Activated CD8-positive, alpha-beta T cell treated with anti-CD3 and anti-CD28 coated beads, Interleukin-2, amount 10 ng/mL, durations not matched to agents 7 days and 5 days (primary cell): ENCODE measurements around the gene ZBTB24. TPM values are rescaled to one million over a fixed set of nuclear protein-coding genes. Genes with fewer than 3 reads are reported as not detected.

ENCODE experiments used
- ATAC-seq: fragments of 150-1000 bp; cut with Tn5 transposase; one replicate; pipeline ENCODE4 v1.10.0; 2021; ENCODE audit warnings: moderate library complexity
- CTCF ChIA-PET: fragments of 350-600 bp; sonication (Branson Sonifier 250); formaldehyde crosslinking; loops from one replicate; lab custom pipeline; 2021; ENCODE audit warnings: antibody characterized with exemption; lab: Charles Lee
- POLR2A ChIA-PET: fragments of 350-600 bp; sonication (Branson Sonifier 250); formaldehyde crosslinking; loops from one replicate; lab custom pipeline; 2021; ENCODE audit warnings: antibody characterized with exemption; lab: Charles Lee
- DNase-seq: peaks from one replicate; pipeline ENCODE4 v3.0.0-alpha.2; 2020
- H3K27ac Mint-ChIP-seq: one replicate; pipeline ENCODE4 v1.8.0; 2021; ENCODE audit warnings: mild to moderate bottlenecking, mixed read lengths
- H3K27me3 Mint-ChIP-seq: one replicate; pipeline ENCODE4 v1.8.0; 2021; ENCODE audit warnings: low read depth, mixed read lengths
- H3K36me3 Mint-ChIP-seq: one replicate; pipeline ENCODE4 v1.8.0; 2021; ENCODE audit warnings: low read depth, mixed read lengths
- H3K4me1 Mint-ChIP-seq: one replicate; pipeline ENCODE4 v1.8.0; 2021; ENCODE audit warnings: low read depth, mixed read lengths
- H3K4me3 Mint-ChIP-seq: one replicate; pipeline ENCODE4 v1.8.0; 2021; ENCODE audit warnings: mild to moderate bottlenecking, mixed read lengths
- H3K9me3 Mint-ChIP-seq: one replicate; pipeline ENCODE4 v1.8.0; 2022; ENCODE audit warnings: mixed read lengths; ENCODE audit not compliant: insufficient read depth
- total RNA-seq, 2 experiments: library from RNA; stranded (reverse); gene quantifications; one replicate each; pipeline ENCODE4 v1.2.3, GENCODE V29; 2021

ZBTB24 gene
- total RNA-seq, 2 experiments from 2014 or later, result 16.0 to 16.3 TPM

- no peak for ATAC-seq
- Mint-ChIP-seq H3K4me1 (peaks cover 65% of the 10 kb centered on the region), H3K9me3 (no peaks in the 10 kb centered on the region), H3K27me3 (peaks cover 2% of the 10 kb centered on the region), H3K4me3 (peak overlapping the region; percentile 85), H3K27ac (peak overlapping the region; percentile 75), H3K36me3 (peaks cover 54% of the 10 kb centered on the region)
- CTCF ChIA-PET, result interaction anchor here (1.0 to 2.8 kb wide), 7 partner anchors 12 to 98 kb away, joined by 3 to 9 read pairs (median 3); partner anchors contain the start of genes CD164, PPIL6 and SMPD2
- POLR2A ChIA-PET, result interaction anchor here (1.1 to 5.5 kb wide), 6 partner anchors 10 to 99 kb away, joined by 4 to 40 read pairs (median 8); partner anchors contain the start of genes CD164 and MICAL1
- peak; percentile 21 for DNase-seq
These were observed 2.0 kb downstream of the ZBTB24 start for GRCh38 chr6:109480993-109481480.

DNA sequence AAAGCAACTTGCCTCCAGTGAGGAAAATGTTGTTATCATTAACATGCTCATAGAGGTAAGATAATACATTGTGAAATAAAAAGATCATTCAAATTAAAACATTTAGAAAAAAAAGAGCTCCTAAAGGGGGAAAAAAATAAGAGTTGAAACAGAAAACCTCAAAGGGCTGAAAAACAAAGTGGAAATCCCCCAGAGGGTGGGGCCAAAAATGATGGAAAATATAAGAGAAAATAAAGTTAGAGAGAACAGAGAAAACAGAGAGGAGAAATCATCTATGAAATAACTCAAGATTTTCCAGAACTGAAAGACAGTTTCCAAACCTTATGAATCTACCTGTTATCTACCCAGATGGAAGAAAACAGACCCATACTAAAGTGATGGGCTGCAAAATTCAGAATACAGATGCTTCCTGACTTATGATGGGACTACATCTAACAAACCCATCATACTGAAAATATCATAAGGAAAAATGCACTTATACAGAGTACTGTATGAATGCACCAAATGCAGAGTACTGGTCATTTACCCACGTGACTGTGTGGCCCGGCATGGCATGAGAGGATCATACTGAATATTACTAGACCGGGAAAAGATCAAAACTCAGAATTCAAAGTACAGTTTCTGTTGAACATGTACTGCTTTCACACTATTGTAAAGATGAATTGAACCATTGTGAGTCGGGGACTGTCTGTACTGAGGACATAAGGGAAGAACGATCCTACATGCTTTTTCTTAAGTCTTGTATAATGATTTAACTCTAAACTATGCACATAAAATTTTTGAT lies 4.0 kb downstream of the ZBTB24 start:
- Mint-ChIP-seq H3K4me1 (peaks cover 72% of the 10 kb centered on the region), H3K27me3 (no peaks in the 10 kb centered on the region), H3K27ac (peak overlapping the region; percentile 62), H3K9me3 (no peaks in the 10 kb centered on the region), H3K4me3 (peak overlapping the region; percentile 76), H3K36me3 (peaks cover 70% of the 10 kb centered on the region)
- DNase-seq, result no peak
- CTCF ChIA-PET, result interaction anchor here (0.6 to 2.8 kb wide), 9 partner anchors 9 to 561 kb away, joined by 3 to 9 read pairs (median 4); partner anchors contain the start of genes PPIL6 and SMPD2
- POLR2A ChIA-PET, result interaction anchor here (0.6 to 5.5 kb wide), 4 partner anchors 13 to 50 kb away, joined by 3 to 40 read pairs (median 6); partner anchors contain the start of gene MICAL1
- ATAC-seq, result no peak

DNA sequence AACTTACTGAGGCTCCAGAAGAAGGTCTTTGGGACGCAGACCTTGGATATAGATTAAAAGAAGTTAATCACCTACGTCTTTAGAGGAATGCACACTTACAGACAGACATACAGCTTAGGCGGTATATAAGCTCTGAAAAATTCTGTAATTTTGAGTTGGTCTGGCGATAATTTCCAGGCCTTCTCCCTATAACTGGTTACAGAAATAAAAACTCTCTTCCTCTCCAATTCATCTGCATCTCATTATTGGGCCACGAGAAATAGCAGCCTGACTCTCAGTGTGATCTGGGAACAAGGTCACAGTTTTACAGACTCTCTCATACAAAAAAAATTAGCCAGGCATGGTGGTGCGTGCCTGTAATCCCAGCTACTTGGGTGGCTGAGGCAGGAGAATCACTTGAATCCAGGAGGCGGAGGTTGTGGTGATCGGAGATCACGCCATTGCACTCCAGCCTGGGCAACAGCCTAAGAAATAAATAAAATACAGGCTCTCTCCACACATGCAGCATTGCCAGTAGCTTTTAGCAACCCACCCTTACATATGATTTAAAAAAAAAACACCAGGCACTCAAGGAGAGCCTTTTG lies 4.7 kb downstream of the ZBTB24 start:
- Mint-ChIP-seq H3K27ac (peak overlapping the region; percentile 62), H3K9me3 (no peaks in the 10 kb centered on the region), H3K4me3 (peak overlapping the region; percentile 76), H3K36me3 (peaks cover 77% of the 10 kb centered on the region), H3K27me3 (no peaks in the 10 kb centered on the region), H3K4me1 (peaks cover 71% of the 10 kb centered on the region)
- ChIA-PET CTCF (interaction anchor here (0.6 to 2.8 kb wide), 6 partner anchors 8 to 561 kb away, joined by 3 to 9 read pairs (median 4); partner anchors contain the start of genes PPIL6 and SMPD2), POLR2A (interaction anchor here (0.6 to 5.5 kb wide), 3 partner anchors 19 to 51 kb away, joined by 3 to 40 read pairs (median 5); partner anchors contain the start of gene MICAL1)
- no peak for DNase-seq
- no peak for ATAC-seq

GRCh38 chr6:109477725-109478124 lies 5.3 kb downstream of the ZBTB24 start:
- DNase-seq, result no peak
- Mint-ChIP-seq H3K9me3 (no peaks in the 10 kb centered on the region), H3K27me3 (no peaks in the 10 kb centered on the region), H3K4me1 (peaks cover 77% of the 10 kb centered on the region), H3K36me3 (peaks cover 82% of the 10 kb centered on the region), H3K27ac (peak overlapping the region; percentile 20), H3K4me3 (peak overlapping the region; percentile 76)
- ChIA-PET POLR2A (interaction anchor here (0.7 to 5.5 kb wide), 3 partner anchors 19 to 29 kb away, joined by 3 to 40 read pairs (median 3); partner anchors contain the start of gene MICAL1), CTCF (interaction anchor here (0.7 to 1.4 kb wide), 2 partner anchors 38 to 562 kb away, joined by 3 to 8 read pairs; no protein-coding TSS in a partner anchor)
- ATAC-seq, result no peak

- no peak for DNase-seq
- Mint-ChIP-seq H3K27me3 (no peaks in the 10 kb centered on the region), H3K36me3 (peaks cover 85% of the 10 kb centered on the region), H3K9me3 (no peaks in the 10 kb centered on the region), H3K4me3 (peak overlapping the region; percentile 76), H3K4me1 (peaks cover 80% of the 10 kb centered on the region), H3K27ac (no peak overlapping the region)
- ChIA-PET CTCF (interaction anchor here (1.1 to 1.4 kb wide), 2 partner anchors 13 to 17 kb away, joined by 3 read pairs; no protein-coding TSS in a partner anchor), POLR2A (interaction anchor here (0.7 kb wide), 1 partner anchor 30 kb away, joined by 3 read pairs; no protein-coding TSS in a partner anchor)
- no peak for ATAC-seq
These were observed 5.8 kb downstream of the ZBTB24 start for GRCh38 chr6:109477184-109477583.

- Mint-ChIP-seq H3K36me3 (peaks cover 85% of the 10 kb centered on the region), H3K4me1 (peaks cover 81% of the 10 kb centered on the region), H3K9me3 (no peaks in the 10 kb centered on the region), H3K27me3 (no peaks in the 10 kb centered on the region), H3K27ac (no peak overlapping the region), H3K4me3 (no peak overlapping the region)
- ChIA-PET CTCF (interaction anchor here (2.1 kb wide), 1 partner anchor 92 kb away, joined by 7 read pairs; no protein-coding TSS in a partner anchor), POLR2A (no interaction called here)
- ATAC-seq, result no peak
- DNase-seq, result no peak
These were observed 7.4 kb downstream of the ZBTB24 start for GRCh38 chr6:109475625-109476024.

- ATAC-seq, result no peak
- DNase-seq, result no peak
- Mint-ChIP-seq H3K4me1 (peaks cover 77% of the 10 kb centered on the region), H3K4me3 (no peak overlapping the region), H3K27me3 (no peaks in the 10 kb centered on the region), H3K27ac (peak overlapping the region; percentile 13), H3K36me3 (peaks cover 86% of the 10 kb centered on the region), H3K9me3 (no peaks in the 10 kb centered on the region)
- CTCF ChIA-PET, result interaction anchor here (2.1 kb wide), 1 partner anchor 92 kb away, joined by 7 read pairs; no protein-coding TSS in a partner anchor
- POLR2A ChIA-PET, result interaction anchor here (0.7 kb wide), 1 partner anchor 9 kb away, joined by 3 read pairs; no protein-coding TSS in a partner anchor
These were observed 8.0 kb downstream of the ZBTB24 start for GRCh38 chr6:109474995-109475394.

- no peak overlapping the region for H3K4me3 Mint-ChIP-seq
- peaks cover 83% of the 10 kb centered on the region for H3K36me3 Mint-ChIP-seq
- ATAC-seq (no peak), DNase-seq (no peak)
- no peaks in the 10 kb centered on the region for H3K27me3 Mint-ChIP-seq
- peaks cover 68% of the 10 kb centered on the region for H3K4me1 Mint-ChIP-seq
- H3K27ac Mint-ChIP-seq, result no peak overlapping the region
- ChIA-PET POLR2A (interaction anchor here (1.2 kb wide), 1 partner anchor 10 kb away, joined by 3 read pairs; no protein-coding TSS in a partner anchor), CTCF (interaction anchor here (0.9 to 2.2 kb wide), 2 partner anchors 14 to 56 kb away, joined by 3 to 10 read pairs; no protein-coding TSS in a partner anchor)
- H3K9me3 Mint-ChIP-seq, result no peaks in the 10 kb centered on the region
These were observed 9.9 kb downstream of the ZBTB24 start for GRCh38 chr6:109473120-109473519.

- Mint-ChIP-seq H3K4me1 (peaks cover 61% of the 10 kb centered on the region), H3K36me3 (peaks cover 85% of the 10 kb centered on the region), H3K9me3 (no peaks in the 10 kb centered on the region), H3K27me3 (no peaks in the 10 kb centered on the region), H3K4me3 (no peak overlapping the region), H3K27ac (peak overlapping the region; percentile 35)
- ATAC-seq, result no peak
- POLR2A ChIA-PET, result interaction anchor here (1.2 kb wide), 1 partner anchor 10 kb away, joined by 3 read pairs; no protein-coding TSS in a partner anchor
- CTCF ChIA-PET, result interaction anchor here (0.9 to 2.2 kb wide), 3 partner anchors 13 to 57 kb away, joined by 3 to 10 read pairs (median 4); no protein-coding TSS in a partner anchor
- DNase-seq, result no peak
These were observed 10.7 kb downstream of the ZBTB24 start for GRCh38 chr6:109472132-109472995.

DNA sequence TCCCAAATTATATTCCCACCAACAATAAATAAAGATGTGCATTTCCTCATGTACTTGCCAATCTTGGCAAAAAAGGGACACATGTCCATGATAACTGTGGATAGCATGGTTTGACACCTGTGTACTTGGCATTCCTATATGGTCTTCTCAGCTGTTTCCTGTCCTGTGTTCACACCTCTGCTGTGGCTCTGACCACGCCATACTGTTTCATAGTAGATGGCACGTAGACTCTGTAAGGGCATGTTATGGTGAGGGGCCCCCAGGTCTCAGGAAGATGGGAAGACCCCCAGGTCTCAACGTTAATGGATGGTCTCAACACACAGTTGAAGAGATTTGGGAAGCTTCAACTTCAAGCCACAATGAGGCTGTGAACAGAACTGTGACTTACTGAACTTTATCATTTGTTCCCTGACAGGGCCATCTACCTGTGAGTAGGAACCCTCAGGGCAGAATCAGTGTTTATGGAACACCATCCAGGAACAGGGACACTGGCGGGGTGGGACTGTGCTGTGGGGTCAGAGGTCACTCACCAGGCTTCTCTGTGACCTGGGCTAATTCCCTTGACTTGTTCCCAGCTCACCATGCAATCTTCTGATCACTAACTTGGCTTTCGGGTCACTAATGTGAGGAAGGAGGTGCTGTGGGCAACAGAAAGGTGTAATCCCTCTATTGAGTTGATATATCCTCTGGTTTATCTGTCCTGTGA lies 11.8 kb downstream of the ZBTB24 start:
- POLR2A ChIA-PET, result interaction anchor here (2.3 kb wide), 1 partner anchor 12 kb away, joined by 9 read pairs; no protein-coding TSS in a partner anchor
- H3K36me3 Mint-ChIP-seq, result peaks cover 84% of the 10 kb centered on the region
- ATAC-seq (no peak), DNase-seq (no peak)
- peaks cover 53% of the 10 kb centered on the region for H3K4me1 Mint-ChIP-seq
- CTCF ChIA-PET, result interaction anchor here (1.0 to 2.2 kb wide), 2 partner anchors 12 to 14 kb away, joined by 4 to 10 read pairs; no protein-coding TSS in a partner anchor
- peak overlapping the region; percentile 35 for H3K27ac Mint-ChIP-seq
- no peaks in the 10 kb centered on the region for H3K27me3 Mint-ChIP-seq
- no peaks in the 10 kb centered on the region for H3K9me3 Mint-ChIP-seq
- no peak overlapping the region for H3K4me3 Mint-ChIP-seq
